Hepatocyte (in vitro differentiated cells): Measurements from ENCODE around the gene ACSM2B. TPM values are rescaled to one million over a fixed set of nuclear protein-coding genes. Genes with fewer than 3 reads are reported as not detected.
"Not testable (repeated sequence)": the region's sequence is repeated elsewhere in the genome, so short reads cannot be mapped to it uniquely, and the experiment has no call there.

Source experiments
- DNase-seq: peaks from one replicate; pipeline ENCODE4 v3.0.0-alpha.2; 2016; ENCODE audit warnings: low spot score
- H2AFZ ChIP-seq: fragments of 200-600 bp; sonication (generic); 2 replicates; pipeline ENCODE4 v1.6.0; 2016; ENCODE audit warnings: antibody characterized with exemption, mild to moderate bottlenecking
- H3K27ac ChIP-seq: fragments of 200-600 bp; sonication (generic); 2 replicates; pipeline ENCODE4 v1.5.1; 2016; ENCODE audit warnings: mild to moderate bottlenecking
- H3K27me3 ChIP-seq: fragments of 200-600 bp; sonication (generic); 2 replicates; pipeline ENCODE4 v1.6.1; 2016
- H3K36me3 ChIP-seq: fragments of 200-600 bp; sonication (generic); replicated peaks from 2 replicates; pipeline ENCODE4 v1.5.1; 2016; ENCODE audit warnings: low read depth; ENCODE audit not compliant: insufficient read depth
- H3K4me1 ChIP-seq: fragments of 200-600 bp; sonication (generic); 2 replicates; pipeline ENCODE4 v1.5.1; 2016; ENCODE audit warnings: mild to moderate bottlenecking, moderate library complexity; ENCODE audit not compliant: insufficient read depth
- H3K4me2 ChIP-seq: fragments of 200-600 bp; sonication (generic); 2 replicates; pipeline ENCODE4 v1.6.0; 2016
- H3K4me3 ChIP-seq: fragments of 200-600 bp; sonication (generic); 2 replicates; pipeline ENCODE4 v1.5.1; 2016; ENCODE audit warnings: mild to moderate bottlenecking
- H3K79me2 ChIP-seq: fragments of 200-600 bp; sonication (generic); 2 replicates; pipeline ENCODE4 v1.6.0; 2017; ENCODE audit warnings: mild to moderate bottlenecking
- H3K9me2 ChIP-seq: fragments of 200-600 bp; sonication (generic); replicated peaks from 2 replicates; pipeline ENCODE4 v1.6.0; 2017; ENCODE audit warnings: mild to moderate bottlenecking; ENCODE audit not compliant: insufficient read depth
- H3K9me3 ChIP-seq: fragments of 200-600 bp; sonication (generic); 2 replicates; pipeline ENCODE4 v1.5.1; 2016; ENCODE audit warnings: low read depth, mild to moderate bottlenecking
- H4K20me1 ChIP-seq: fragments of 200-600 bp; sonication (generic); 2 replicates; pipeline ENCODE4 v1.6.0; 2016; ENCODE audit warnings: mild to moderate bottlenecking; ENCODE audit not compliant: insufficient read depth, poor library complexity, severe bottlenecking
- CTCF ChIP-seq: fragments of 200-600 bp; sonication (generic); IDR thresholded peaks from 2 replicates; pipeline ENCODE4 v1.5.1; 2016; ENCODE audit warnings: antibody characterized with exemption, mild to moderate bottlenecking; ENCODE audit not compliant: poor library complexity
- EZH2 ChIP-seq: fragments of 200-600 bp; sonication (generic); IDR thresholded peaks from 2 replicates; pipeline ENCODE4 v1.6.1; 2016; ENCODE audit warnings: antibody characterized with exemption, mild to moderate bottlenecking, borderline replicate concordance
- EZH2phosphoT487 ChIP-seq: fragments of 200-600 bp; sonication (generic); IDR thresholded peaks from one replicate; pipeline ENCODE4 v1.6.1; 2018; ENCODE audit warnings: antibody characterized with exemption, mild to moderate bottlenecking, low read depth, moderate library complexity; ENCODE audit not compliant: unreplicated experiment, severe bottlenecking
- WGBS: methylation state at CpG from one replicate; pipeline ENCODE4 v1.1.6; 2016; ENCODE audit warnings: low lambda C conversion rate; ENCODE audit errors: missing lambda C conversion rate; 5-methylcytosine and 5-hydroxymethylcytosine counted together
- polyA plus RNA-seq: library from polyadenylated mRNA; unstranded; fragments of >200 nt; fragmentation: Nextera tagmentation; extraction: Ambion mirVana; gene quantifications from 2 replicates; pipeline ENCODE4 v1.2.1, GENCODE V29; 2016
- total RNA-seq: library from RNA; depleted of rRNA; stranded (reverse); fragments of >200 nt; gene quantifications from 2 replicates; pipeline ENCODE4 v1.2.3, GENCODE V29; 2014

ACSM2B gene
- total and polyA plus RNA-seq, 2 experiments from 2014 or later, result 32.7 to 43.6 TPM

GRCh38 chr16:20553493-20553892 lies 22.7 kb downstream of the ACSM2B start:
- not testable (repeated sequence) for H3K79me2 ChIP-seq, H3K27me3 ChIP-seq, H3K9me2 ChIP-seq, H3K4me2 ChIP-seq, H3K4me1 ChIP-seq, H3K4me3 ChIP-seq, H4K20me1 ChIP-seq, H2AFZ ChIP-seq, H3K36me3 ChIP-seq, H3K27ac ChIP-seq, H3K9me3 ChIP-seq
- peak; percentile 8 for DNase-seq
- 55% methylated on average over 3 of the region's 3 CpGs for WGBS
- TF ChIP-seq CTCF, result peak; percentile 25

GRCh38 chr16:20546951-20547350 lies 29.2 kb downstream of the ACSM2B start:
- not testable (repeated sequence) for H3K4me1 ChIP-seq, H3K27me3 ChIP-seq, H3K36me3 ChIP-seq, DNase-seq, H3K9me3 ChIP-seq, H3K79me2 ChIP-seq, H2AFZ ChIP-seq, H3K27ac ChIP-seq, H4K20me1 ChIP-seq, H3K9me2 ChIP-seq, H3K4me3 ChIP-seq, H3K4me2 ChIP-seq
- 63% methylated on average over 1 of the region's 1 CpG for WGBS

GRCh38 chr16:20546278-20546853 lies 29.8 kb downstream of the ACSM2B start:
- not testable (repeated sequence) for H3K27me3 ChIP-seq, H3K27ac ChIP-seq, H3K79me2 ChIP-seq, H3K9me2 ChIP-seq, H3K36me3 ChIP-seq, H3K4me1 ChIP-seq, H3K9me3 ChIP-seq, H3K4me2 ChIP-seq, H2AFZ ChIP-seq, H3K4me3 ChIP-seq, DNase-seq, H4K20me1 ChIP-seq
- 75% methylated on average over 5 of the region's 5 CpGs for WGBS

GRCh38 chr16:20540603-20541316 lies 35.4 kb downstream of the ACSM2B start:
- 54% methylated on average over 5 of the region's 5 CpGs for WGBS
- H2AFZ ChIP-seq, H3K9me3 ChIP-seq, H3K36me3 ChIP-seq, DNase-seq, H3K79me2 ChIP-seq, H3K27me3 ChIP-seq, H3K4me3 ChIP-seq, H3K4me2 ChIP-seq, H3K9me2 ChIP-seq, H3K27ac ChIP-seq, H4K20me1 ChIP-seq, H3K4me1 ChIP-seq: not testable (repeated sequence)

GRCh38 chr16:20538687-20539086 lies 37.5 kb downstream of the ACSM2B start:
- no peak overlapping the region for H3K4me3 ChIP-seq
- no peak overlapping the region for H3K4me2 ChIP-seq
- H3K4me1 ChIP-seq, result no peaks in the 10 kb centered on the region
- no peaks in the 10 kb centered on the region for H3K27me3 ChIP-seq
- TF ChIP-seq CTCF (no peak), EZH2phosphoT487 (no peak), EZH2 (no peak)
- no peaks in the 10 kb centered on the region for H3K9me2 ChIP-seq
- H3K79me2 ChIP-seq, result no peaks in the 10 kb centered on the region
- no peaks in the 10 kb centered on the region for H4K20me1 ChIP-seq
- H3K27ac ChIP-seq, result no peak overlapping the region
- WGBS, result 40% methylated on average over 5 of the region's 5 CpGs
- DNase-seq, result no peak
- no peak overlapping the region for H2AFZ ChIP-seq
- H3K36me3 ChIP-seq, result no peaks in the 10 kb centered on the region
- H3K9me3 ChIP-seq, result no peaks in the 10 kb centered on the region
